NAMALWA (cell line): ENCODE results near the gene CCRL2.
A peak's percentile ranks its signal among the peaks of the same experiment; 100 is the strongest.

Experiments
- DNase-seq: peaks from one replicate; pipeline ENCODE4 v3.0.0-alpha.2; 2015; ENCODE audit warnings: low spot score

CCRL2 gene, protein sequence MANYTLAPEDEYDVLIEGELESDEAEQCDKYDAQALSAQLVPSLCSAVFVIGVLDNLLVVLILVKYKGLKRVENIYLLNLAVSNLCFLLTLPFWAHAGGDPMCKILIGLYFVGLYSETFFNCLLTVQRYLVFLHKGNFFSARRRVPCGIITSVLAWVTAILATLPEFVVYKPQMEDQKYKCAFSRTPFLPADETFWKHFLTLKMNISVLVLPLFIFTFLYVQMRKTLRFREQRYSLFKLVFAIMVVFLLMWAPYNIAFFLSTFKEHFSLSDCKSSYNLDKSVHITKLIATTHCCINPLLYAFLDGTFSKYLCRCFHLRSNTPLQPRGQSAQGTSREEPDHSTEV

DNA sequence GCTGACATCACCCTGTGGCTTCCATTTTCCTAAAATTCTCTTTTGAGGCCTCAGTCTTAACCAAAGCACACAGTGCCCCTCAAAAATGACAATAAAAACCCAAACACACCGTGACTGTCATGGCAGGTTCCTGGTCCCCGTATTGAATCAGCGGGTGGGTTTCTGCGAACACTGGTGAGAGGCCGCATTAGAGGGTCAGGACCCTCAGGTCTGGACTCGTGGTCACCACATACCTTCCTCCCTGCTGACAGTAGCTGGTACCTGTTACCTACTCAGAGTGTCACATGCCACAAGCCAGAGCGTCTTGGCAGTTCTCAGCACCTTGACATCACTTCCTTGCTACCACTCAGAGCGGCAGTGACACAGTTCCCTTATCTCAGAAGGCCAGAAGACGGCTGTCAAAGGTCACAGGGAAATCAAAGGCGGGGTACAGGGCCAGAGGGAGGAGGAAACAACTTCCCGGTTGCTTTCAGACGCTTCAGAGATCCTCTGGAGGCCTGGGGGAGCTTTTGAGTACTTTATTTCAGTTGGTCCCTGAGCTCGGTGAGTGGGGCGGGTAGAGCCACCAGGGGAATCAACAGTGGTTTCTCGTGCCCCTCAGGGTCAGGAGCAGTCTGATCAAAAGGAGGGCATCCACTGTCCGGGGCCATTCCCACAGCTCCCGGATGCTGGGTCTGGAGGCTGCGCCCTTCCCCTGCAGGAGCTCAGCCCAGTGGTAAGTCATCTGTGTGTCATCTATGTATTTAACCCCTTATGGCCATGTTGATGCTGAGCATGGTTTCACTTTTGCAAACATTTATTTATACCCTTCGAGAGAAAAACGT is at the start of gene CCRL2, which contains the start of gene CCR5AS:
Gene CCRL2 (plus strand): TSS at position 472 of the 824 bp plus-strand sequence. CDS start 821 bp downstream, outside the sequence.
Gene CCR5AS (minus strand): TSS at position 279 of the 824 bp plus-strand sequence.
- DNase-seq, result no peak

DNA sequence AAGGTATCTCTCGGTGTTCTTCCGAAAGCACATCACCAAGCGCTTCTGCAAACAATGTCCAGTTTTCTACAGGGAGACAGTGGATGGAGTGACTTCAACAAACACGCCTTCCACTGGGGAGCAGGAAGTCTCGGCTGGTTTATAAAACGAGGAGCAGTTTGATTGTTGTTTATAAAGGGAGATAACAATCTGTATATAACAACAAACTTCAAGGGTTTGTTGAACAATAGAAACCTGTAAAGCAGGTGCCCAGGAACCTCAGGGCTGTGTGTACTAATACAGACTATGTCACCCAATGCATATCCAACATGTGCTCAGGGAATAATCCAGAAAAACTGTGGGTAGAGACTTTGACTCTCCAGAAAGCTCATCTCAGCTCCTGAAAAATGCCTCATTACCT is 48.6 kb upstream of the CCRL2 start:
- no peak for DNase-seq

DNA sequence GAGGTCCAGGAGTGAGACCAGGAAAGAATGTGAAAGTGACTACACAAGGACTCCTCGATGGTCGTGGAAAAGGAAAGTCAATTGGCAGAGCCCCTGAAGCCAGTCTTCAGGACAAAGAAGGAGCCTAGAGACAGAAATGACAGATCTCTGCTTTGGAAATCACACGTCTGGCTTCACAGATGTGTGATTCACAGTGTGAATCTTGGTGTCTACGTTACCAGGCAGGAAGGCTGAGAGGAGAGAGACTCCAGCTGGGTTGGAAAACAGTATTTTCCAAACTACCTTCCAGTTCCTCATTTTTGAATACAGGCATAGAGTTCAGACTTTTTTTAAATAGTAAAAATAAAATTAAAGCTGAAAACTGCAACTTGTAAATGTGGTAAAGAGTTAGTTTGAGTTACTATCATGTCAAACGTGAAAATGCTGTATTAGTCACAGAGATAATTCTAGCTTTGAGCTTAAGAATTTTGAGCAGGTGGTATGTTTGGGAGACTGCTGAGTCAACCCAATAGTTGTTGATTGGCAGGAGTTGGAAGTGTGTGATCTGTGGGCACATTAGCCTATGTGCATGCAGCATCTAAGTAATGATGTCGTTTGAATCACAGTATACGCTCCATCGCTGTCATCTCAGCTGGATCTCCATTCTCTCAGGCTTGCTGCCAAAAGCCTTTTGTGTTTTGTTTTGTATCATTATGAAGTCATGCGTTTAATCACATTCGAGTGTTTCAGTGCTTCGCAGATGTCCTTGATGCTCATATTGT is 47.1 kb upstream of the CCRL2 start:
- no peak for DNase-seq

DNA sequence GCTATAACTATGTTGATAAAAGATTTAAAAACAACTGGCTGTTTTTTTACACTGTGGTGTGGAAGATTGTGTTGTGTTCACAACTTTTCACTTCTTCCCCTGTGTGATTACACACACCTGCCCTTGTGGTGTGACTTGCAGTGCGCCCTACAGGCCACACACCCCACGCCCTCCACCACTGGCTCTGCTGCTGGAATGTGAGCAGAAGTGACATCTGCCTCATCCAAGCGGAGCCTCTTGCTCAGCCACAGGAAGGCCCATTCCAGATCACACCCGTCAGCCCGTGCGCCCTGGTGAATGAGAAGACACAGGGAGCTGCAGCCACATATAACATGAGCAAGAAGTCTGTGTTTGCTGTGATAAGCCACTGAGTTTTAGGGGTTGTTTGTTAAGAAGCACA is 46.2 kb upstream of the CCRL2 start:
- DNase-seq, result no peak

DNA sequence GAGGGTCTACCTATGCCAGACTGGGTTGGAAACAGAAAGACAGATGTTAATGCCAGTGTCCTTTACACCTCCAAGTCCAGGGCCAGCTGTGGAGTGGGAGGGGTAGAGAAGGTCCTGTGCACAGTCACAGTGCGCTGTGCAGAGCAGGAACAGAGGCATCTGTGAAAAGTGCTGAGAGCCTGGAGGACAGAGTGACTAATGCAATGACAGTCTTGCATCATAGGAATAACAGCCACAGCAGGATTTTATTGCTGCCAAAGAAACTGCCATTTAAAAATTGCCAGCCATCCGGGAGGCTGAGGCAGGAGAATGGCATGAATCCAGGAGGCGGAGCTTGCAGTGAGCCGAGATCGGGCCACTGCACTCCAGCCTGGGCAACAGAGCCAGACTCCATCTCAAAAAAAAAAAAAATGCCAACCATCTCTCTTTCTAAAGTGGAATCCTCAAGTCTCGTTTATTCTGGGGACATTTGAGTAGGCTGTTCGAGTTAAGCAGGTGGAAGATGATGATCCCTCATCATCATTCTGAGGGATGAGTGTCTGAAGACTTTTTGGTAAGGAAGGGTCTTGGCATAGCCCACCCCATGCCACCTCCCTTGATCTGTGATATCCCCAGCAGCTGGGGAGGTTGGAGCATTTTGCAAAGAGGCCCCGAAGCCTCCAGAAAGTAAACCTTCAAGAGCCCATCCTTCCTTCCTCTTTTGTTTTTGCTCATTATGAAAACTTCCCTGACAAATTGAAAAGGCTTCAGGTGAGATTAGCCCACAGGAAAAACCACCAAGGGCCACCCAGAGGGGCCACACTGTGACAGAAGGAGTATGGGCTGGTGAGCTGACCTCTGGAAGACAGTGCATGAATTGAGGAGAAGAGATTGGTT is 45.4 kb upstream of the CCRL2 start:
- no peak for DNase-seq

DNA sequence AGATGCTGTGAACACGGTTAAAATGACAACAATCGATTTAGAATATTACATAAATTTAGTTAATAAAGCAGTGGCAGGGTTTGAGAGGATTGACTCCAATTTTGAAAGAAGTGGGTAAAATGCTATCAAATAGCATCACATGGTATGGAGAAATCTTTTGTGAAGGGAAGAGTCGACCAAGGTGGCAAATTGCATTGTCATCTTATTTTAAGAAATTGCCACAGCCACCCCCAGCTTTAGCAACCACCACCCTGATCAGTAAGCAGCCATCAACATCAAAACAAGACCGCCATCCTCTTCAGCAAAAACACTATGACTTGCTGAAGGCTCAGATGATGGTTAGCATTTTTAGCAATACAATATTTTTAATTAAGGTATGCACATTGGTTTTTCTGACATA is 42.0 kb upstream of the CCRL2 start:
- no peak for DNase-seq

DNA sequence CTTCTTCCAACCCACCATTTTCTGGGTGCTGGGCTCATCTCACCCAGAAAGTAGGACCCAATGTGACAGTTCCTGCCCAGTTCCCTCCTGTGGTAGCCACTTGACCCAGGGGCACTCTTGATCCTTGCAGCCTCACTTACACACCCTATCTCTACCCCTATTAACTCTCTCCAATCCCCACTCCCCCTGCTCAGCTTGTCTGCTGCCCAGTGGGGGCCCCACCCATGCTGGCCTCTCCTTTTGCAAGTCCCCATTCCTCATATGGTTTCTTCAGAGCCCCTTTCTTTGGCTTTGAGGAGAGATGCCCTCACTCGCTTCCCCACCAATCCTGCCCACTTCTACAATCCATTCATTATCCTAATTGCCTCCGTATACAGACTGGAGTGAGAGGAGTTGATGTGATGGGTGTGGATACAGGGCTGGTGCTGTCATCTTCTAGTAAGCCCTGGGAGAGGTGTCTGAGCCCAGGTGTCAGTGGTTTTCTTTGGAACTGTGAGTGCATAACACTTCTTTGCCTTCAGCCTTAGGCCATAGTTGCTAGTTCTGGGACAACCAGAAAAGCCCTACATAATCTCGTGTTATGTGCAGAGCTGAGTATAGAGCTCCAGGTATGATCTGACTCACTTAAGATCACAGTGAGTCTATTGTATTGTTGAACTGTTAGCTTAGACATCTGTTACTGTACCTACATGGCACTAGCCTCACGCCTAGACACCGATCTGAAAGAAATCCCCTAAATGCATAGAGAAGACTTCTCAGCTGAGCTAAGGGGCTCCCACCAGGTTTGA is 41.1 kb upstream of the CCRL2 start:
- no peak for DNase-seq

DNA sequence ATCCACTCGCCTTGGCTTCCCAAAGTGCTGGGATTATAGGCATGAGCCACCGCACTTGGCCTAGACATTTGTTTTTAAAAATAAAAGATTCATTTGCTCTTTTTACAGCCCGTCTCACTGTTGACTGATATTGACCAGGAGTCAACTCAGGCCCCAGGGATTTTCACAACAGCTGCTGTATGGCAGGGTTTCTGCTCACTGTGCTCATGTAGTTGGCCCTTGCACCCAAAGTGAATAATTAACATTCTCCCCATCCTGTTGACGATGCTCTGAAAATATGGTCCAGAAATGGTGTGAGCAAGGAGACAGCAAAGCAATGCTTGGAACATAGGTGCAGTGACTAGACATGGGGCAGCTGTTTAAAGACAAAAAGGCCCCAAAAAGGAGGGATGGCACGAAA is 39.2 kb upstream of the CCRL2 start:
- no peak for DNase-seq

DNA sequence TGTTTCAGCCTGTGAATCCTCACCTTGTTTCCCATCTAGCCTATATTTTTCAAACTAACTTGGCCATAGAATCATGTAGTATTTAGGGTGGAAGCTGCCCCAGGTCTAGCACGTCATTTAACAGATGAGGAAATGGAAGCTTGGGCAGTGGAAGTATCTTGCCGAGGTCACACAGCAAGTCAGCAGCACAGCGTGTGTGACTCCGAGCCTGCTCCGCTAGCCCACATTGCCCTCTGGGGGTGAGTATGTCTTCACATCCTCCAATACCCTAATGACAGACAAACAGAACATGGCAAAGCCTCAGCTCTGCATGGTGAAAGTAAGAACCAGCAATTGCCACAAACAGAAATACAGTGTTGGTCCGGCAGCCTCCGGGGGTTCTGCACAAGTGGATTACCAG is 38.5 kb upstream of the CCRL2 start:
- DNase-seq, result no peak

DNA sequence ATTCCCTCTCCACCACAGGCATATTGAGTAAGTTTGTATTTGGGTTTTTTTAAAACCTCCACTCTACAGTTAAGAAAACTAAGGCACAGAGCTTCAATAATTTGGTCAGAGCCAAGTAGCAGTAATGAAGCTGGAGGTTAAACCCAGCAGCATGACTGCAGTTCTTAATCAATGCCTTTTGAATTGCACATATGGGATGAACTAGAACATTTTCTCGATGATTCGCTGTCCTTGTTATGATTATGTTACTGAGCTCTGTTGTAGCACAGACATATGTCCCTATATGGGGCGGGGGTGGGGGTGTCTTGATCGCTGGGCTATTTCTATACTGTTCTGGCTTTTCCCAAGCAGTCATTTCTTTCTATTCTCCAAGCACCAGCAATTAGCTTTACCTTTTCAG is 37.9 kb upstream of the CCRL2 start:
- DNase-seq, result no peak

DNA sequence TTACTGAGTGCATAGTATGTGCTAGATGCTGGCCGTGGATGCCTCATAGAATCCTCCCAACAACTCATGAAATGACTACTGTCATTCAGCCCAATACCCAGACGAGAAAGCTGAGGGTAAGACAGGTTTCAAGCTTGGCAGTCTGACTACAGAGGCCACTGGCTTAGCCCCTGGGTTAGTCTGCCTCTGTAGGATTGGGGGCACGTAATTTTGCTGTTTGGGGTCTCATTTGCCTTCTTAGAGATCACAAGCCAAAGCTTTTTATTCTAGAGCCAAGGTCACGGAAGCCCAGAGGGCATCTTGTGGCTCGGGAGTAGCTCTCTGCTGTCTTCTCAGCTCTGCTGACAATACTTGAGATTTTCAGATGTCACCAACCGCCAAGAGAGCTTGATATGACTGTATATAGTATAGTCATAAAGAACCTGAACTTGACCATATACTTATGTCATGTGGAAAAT is 37.4 kb upstream of the CCRL2 start:
- no peak for DNase-seq

DNA sequence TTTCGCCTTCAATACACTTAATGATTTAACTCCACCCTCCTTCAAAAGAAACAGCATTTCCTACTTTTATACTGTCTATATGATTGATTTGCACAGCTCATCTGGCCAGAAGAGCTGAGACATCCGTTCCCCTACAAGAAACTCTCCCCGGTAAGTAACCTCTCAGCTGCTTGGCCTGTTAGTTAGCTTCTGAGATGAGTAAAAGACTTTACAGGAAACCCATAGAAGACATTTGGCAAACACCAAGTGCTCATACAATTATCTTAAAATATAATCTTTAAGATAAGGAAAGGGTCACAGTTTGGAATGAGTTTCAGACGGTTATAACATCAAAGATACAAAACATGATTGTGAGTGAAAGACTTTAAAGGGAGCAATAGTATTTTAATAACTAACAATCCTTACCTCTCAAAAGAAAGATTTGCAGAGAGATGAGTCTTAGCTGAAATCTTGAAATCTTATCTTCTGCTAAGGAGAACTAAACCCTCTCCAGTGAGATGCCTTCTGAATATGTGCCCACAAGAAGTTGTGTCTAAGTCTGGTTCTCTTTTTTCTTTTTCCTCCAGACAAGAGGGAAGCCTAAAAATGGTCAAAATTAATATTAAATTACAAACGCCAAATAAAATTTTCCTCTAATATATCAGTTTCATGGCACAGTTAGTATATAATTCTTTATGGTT is 36.1 kb upstream of the CCRL2 start, which contains the start of gene CCR5:
Gene CCR5 (plus strand): TSS at position 108 of the 680 bp plus-strand sequence. CDS start 1,957 bp downstream, outside the sequence.
- DNase-seq, result no peak

DNA sequence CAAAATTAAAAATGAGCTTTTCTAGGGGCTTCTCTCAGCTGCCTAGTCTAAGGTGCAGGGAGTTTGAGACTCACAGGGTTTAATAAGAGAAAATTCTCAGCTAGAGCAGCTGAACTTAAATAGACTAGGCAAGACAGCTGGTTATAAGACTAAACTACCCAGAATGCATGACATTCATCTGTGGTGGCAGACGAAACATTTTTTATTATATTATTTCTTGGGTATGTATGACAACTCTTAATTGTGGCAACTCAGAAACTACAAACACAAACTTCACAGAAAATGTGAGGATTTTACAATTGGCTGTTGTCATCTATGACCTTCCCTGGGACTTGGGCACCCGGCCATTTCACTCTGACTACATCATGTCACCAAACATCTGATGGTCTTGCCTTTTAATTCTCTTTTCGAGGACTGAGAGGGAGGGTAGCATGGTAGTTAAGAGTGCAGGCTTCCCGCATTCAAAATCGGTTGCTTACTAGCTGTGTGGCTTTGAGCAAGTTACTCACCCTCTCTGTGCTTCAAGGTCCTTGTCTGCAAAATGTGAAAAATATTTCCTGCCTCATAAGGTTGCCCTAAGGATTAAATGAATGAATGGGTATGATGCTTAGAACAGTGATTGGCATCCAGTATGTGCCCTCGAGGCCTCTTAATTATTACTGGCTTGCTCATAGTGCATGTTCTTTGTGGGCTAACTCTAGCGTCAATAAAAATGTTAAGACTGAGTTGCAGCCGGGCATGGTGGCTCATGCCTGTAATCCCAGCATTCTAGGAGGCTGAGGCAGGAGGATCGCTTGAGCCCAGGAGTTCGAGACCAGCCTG is 35.3 kb upstream of the CCRL2 start:
- DNase-seq, result no peak

DNA sequence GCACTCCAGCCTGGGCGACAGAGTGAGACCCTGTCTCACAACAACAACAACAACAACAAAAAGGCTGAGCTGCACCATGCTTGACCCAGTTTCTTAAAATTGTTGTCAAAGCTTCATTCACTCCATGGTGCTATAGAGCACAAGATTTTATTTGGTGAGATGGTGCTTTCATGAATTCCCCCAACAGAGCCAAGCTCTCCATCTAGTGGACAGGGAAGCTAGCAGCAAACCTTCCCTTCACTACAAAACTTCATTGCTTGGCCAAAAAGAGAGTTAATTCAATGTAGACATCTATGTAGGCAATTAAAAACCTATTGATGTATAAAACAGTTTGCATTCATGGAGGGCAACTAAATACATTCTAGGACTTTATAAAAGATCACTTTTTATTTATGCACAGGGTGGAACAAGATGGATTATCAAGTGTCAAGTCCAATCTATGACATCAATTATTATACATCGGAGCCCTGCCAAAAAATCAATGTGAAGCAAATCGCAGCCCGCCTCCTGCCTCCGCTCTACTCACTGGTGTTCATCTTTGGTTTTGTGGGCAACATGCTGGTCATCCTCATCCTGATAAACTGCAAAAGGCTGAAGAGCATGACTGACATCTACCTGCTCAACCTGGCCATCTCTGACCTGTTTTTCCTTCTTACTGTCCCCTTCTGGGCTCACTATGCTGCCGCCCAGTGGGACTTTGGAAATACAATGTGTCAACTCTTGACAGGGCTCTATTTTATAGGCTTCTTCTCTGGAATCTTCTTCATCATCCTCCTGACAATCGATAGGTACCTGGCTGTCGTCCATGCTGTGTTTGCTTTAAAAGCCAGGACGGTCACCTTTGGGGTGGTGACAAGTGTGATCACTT is 34.3 kb upstream of the CCRL2 start:
- DNase-seq, result peak; percentile 15

DNA sequence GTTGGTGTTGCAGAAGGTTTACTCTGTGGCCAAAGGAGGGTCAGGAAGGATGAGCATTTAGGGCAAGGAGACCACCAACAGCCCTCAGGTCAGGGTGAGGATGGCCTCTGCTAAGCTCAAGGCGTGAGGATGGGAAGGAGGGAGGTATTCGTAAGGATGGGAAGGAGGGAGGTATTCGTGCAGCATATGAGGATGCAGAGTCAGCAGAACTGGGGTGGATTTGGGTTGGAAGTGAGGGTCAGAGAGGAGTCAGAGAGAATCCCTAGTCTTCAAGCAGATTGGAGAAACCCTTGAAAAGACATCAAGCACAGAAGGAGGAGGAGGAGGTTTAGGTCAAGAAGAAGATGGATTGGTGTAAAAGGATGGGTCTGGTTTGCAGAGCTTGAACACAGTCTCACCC is 32.3 kb upstream of the CCRL2 start:
- no peak for DNase-seq

DNA sequence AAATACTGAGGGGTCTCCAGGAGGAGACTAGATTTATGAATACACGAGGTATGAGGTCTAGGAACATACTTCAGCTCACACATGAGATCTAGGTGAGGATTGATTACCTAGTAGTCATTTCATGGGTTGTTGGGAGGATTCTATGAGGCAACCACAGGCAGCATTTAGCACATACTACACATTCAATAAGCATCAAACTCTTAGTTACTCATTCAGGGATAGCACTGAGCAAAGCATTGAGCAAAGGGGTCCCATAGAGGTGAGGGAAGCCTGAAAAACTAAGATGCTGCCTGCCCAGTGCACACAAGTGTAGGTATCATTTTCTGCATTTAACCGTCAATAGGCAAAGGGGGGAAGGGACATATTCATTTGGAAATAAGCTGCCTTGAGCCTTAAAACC is 31.8 kb upstream of the CCRL2 start:
- no peak for DNase-seq

DNA sequence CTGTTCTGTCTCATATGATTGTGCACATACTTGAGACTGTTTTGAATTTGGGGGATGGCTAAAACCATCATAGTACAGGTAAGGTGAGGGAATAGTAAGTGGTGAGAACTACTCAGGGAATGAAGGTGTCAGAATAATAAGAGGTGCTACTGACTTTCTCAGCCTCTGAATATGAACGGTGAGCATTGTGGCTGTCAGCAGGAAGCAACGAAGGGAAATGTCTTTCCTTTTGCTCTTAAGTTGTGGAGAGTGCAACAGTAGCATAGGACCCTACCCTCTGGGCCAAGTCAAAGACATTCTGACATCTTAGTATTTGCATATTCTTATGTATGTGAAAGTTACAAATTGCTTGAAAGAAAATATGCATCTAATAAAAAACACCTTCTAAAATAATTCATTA is 31.2 kb upstream of the CCRL2 start:
- no peak for DNase-seq

DNA sequence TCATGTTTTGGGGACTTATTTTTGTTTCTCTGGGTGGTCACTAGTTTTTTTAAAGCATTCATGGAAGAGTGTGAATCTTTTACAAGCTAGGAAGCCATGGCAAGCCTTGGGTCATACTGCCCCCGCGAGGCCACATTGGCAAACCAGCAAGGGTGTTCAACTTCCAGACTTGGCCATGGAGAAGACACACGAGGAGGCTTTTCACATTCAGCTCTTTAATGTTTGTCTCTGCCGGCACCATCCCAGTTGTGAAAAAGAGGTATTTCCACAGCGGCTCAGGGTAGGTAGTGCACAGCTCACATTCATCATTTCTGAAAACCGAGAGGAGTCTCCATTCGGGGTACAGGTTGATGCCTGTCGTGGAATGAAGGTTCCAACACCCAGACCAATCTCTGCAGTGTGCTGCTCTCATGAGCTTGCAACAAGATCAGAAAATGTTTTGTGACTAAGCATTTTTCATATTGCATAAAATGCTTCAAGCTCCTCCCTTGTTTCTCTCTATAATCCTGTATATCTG is 28.6 kb upstream of the CCRL2 start:
- peak; percentile 56 for DNase-seq
